HepG2 (cell line): ENCODE results near the gene OR52W1.

ENCODE experiments used
- EZH2 ChIP-seq: conservative IDR thresholded peaks from 2 replicates; pipeline ENCODE4 v1.6.1; 2012; ENCODE audit warnings: mild to moderate bottlenecking, low read depth, low read length, moderate library complexity
- SP5 ChIP-seq: IDR thresholded peaks from 2 replicates; pipeline ENCODE4 v1.6.1; 2016; ENCODE audit warnings: low read depth, borderline replicate concordance
- ZFYVE20 ChIP-seq: sonication (generic); formaldehyde crosslinking; IDR thresholded peaks from 2 replicates; pipeline ENCODE4 v1.8.0; 2023; ENCODE audit warnings: low read depth, mild to moderate bottlenecking, moderate library complexity, missing genetic modification reagents, borderline replicate concordance
- TF ChIP-seq, protein P1 (sequence below): sonication (generic); formaldehyde crosslinking; IDR thresholded peaks from 2 replicates; pipeline ENCODE4 v1.5.0; 2020; ENCODE audit warnings: mild to moderate bottlenecking, missing genetic modification reagents, moderate library complexity

GRCh38 chr11:6201481-6201880 lies 2.5 kb downstream of the OR52W1 start:
- TF ChIP-seq, protein P1, sequence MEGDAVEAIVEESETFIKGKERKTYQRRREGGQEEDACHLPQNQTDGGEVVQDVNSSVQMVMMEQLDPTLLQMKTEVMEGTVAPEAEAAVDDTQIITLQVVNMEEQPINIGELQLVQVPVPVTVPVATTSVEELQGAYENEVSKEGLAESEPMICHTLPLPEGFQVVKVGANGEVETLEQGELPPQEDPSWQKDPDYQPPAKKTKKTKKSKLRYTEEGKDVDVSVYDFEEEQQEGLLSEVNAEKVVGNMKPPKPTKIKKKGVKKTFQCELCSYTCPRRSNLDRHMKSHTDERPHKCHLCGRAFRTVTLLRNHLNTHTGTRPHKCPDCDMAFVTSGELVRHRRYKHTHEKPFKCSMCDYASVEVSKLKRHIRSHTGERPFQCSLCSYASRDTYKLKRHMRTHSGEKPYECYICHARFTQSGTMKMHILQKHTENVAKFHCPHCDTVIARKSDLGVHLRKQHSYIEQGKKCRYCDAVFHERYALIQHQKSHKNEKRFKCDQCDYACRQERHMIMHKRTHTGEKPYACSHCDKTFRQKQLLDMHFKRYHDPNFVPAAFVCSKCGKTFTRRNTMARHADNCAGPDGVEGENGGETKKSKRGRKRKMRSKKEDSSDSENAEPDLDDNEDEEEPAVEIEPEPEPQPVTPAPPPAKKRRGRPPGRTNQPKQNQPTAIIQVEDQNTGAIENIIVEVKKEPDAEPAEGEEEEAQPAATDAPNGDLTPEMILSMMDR (CRISPR knock-in tag), result no peak
- no peak for TF ChIP-seq ZFYVE20
- TF ChIP-seq EZH2, result no peak
- TF ChIP-seq SP5 (CRISPR knock-in tag), result no peak
